ENCODE measurements around the gene GATB.

GATB gene

GRCh38 chr4:151646322-151646721, 114.5 kb downstream of the GATB start:
- ChIA-PET CTCF (interaction anchor here (1.0 to 1.7 kb wide), 4 partner anchors 9 to 117 kb away, joined by 3 to 8 read pairs (median 4); no protein-coding TSS in a partner anchor), POLR2A (no interaction called here)
- DNase-seq (ENCODE audit: extremely low spot score), result no peak
- TF ChIP-seq, protein P1, sequence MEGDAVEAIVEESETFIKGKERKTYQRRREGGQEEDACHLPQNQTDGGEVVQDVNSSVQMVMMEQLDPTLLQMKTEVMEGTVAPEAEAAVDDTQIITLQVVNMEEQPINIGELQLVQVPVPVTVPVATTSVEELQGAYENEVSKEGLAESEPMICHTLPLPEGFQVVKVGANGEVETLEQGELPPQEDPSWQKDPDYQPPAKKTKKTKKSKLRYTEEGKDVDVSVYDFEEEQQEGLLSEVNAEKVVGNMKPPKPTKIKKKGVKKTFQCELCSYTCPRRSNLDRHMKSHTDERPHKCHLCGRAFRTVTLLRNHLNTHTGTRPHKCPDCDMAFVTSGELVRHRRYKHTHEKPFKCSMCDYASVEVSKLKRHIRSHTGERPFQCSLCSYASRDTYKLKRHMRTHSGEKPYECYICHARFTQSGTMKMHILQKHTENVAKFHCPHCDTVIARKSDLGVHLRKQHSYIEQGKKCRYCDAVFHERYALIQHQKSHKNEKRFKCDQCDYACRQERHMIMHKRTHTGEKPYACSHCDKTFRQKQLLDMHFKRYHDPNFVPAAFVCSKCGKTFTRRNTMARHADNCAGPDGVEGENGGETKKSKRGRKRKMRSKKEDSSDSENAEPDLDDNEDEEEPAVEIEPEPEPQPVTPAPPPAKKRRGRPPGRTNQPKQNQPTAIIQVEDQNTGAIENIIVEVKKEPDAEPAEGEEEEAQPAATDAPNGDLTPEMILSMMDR (IDR thresholded peaks at IDR 0.05; ENCODE audit: control extremely low read depth, extremely low read depth, low read depth, missing control alignments), result no peak

- CTCF ChIA-PET, result no interaction called here
- no peak for DNase-seq (ENCODE audit: extremely low spot score)
- TF ChIP-seq, protein P1 (IDR thresholded peaks at IDR 0.05; ENCODE audit: control extremely low read depth, extremely low read depth, low read depth, missing control alignments), result no peak
- POLR2A ChIA-PET, result no interaction called here
Observed at GRCh38 chr4:151644622-151645021, 116.2 kb downstream of the GATB start.

DNA sequence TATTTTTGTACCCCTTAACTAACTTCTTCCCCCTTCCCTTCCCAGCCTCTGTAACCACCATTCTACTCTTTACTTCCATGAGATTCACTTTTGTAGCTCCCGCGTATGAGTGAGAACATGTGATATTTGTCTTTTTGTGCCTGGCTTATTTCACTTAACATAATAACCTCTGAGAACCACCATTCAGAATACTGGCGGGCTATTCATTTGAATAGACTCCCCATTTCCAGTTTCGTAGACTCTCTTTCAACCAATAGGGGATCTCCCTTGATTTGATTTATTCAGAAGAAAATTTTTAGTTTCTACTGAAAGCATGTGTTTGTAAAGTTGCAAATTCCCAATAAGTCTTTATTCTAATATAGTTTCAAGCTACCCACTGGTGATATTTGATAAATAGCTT, 117.2 kb downstream of the GATB start:
- TF ChIP-seq, protein P1 (IDR thresholded peaks at IDR 0.05; ENCODE audit: control extremely low read depth, extremely low read depth, low read depth, missing control alignments), result no peak
- POLR2A ChIA-PET, result no interaction called here
- CTCF ChIA-PET, result interaction anchor here (1.1 kb wide), 1 partner anchor 281 kb away, joined by 3 read pairs; no protein-coding TSS in a partner anchor
- DNase-seq (ENCODE audit: extremely low spot score), result no peak

DNA sequence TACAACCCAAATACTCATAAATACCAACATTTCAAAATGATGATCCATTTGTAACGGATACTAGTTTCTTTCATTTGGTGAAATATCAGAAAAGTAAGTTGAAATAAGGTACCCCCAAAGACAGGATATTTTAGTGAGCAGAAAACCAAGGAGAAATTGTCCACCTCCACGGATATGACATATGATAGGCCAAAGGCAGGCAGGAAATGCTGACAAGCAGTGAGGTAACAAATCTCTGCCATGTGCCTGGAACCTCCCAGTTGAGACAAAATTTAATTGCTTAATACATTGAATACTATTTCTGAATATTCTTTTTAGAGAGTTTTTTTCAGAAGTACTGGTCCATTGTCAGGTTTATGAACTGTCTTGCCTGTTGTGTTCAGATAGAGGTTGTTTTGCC, 118.8 kb downstream of the GATB start:
- CTCF ChIA-PET, result interaction anchor here (1.3 kb wide), 1 partner anchor 9 kb away, joined by 4 read pairs; no protein-coding TSS in a partner anchor
- no peak for DNase-seq (ENCODE audit: extremely low spot score)
- POLR2A ChIA-PET, result no interaction called here
- TF ChIP-seq, protein P1 (IDR thresholded peaks at IDR 0.05; ENCODE audit: control extremely low read depth, extremely low read depth, low read depth, missing control alignments), result no peak

- ChIA-PET POLR2A (no interaction called here), CTCF (interaction anchor here (1.2 to 2.3 kb wide), 3 partner anchors 9 to 14 kb away, joined by 3 to 13 read pairs (median 3); no protein-coding TSS in a partner anchor)
- no peak for DNase-seq (ENCODE audit: extremely low spot score)
- TF ChIP-seq, protein P1 (IDR thresholded peaks at IDR 0.05; ENCODE audit: control extremely low read depth, extremely low read depth, low read depth, missing control alignments), result no peak
Observed at GRCh38 chr4:151641167-151641566, 119.6 kb downstream of the GATB start.

- CTCF ChIA-PET, result interaction anchor here (1.0 to 2.3 kb wide), 6 partner anchors 10 to 16 kb away, joined by 3 to 13 read pairs (median 4); no protein-coding TSS in a partner anchor
- TF ChIP-seq, protein P1 (IDR thresholded peaks at IDR 0.05; ENCODE audit: control extremely low read depth, extremely low read depth, low read depth, missing control alignments), result no peak
- no peak for DNase-seq (ENCODE audit: extremely low spot score)
- POLR2A ChIA-PET, result no interaction called here
Observed at GRCh38 chr4:151640381-151640780, 120.4 kb downstream of the GATB start.
